ENCODE measurements around the gene SHQ1.

GRCh38 chr3:72794079-72794478 is 54.2 kb downstream of the SHQ1 start:
- no peak for TF ChIP-seq CSDC2 (CRISPR knock-in tag; IDR thresholded peaks at IDR 0.05)
- TF ChIP-seq TOX (CRISPR knock-in tag; IDR thresholded peaks at IDR 0.05; ENCODE audit: borderline replicate concordance): no peak
- no peak for TF ChIP-seq TSHZ2 (CRISPR knock-in tag; IDR thresholded peaks at IDR 0.05)
- no peak for TF ChIP-seq ZFP3 (CRISPR knock-in tag; IDR thresholded peaks at IDR 0.05)
- no peak for TF ChIP-seq ARNTL (CRISPR knock-in tag; IDR thresholded peaks at IDR 0.05; ENCODE audit: borderline replicate concordance, low read depth)
- TF ChIP-seq CREB5 (CRISPR knock-in tag; IDR thresholded peaks at IDR 0.05; ENCODE audit: low read depth): no peak
- TF ChIP-seq SNAI2 (CRISPR knock-in tag; IDR thresholded peaks at IDR 0.05): no peak
- TF ChIP-seq PATZ1 (CRISPR knock-in tag; IDR thresholded peaks at IDR 0.05; ENCODE audit: borderline replicate concordance): no peak

Measured in SK-N-SH treated with all-trans-retinoic acid at 6 μM for 48 hours (cell line).